Mammary epithelial cell (primary cell): ENCODE measurements around the gene CADM2.

Experiments
- CTCF ChIP-seq, 2 donors: IDR thresholded peaks in 1 of 2; conservative IDR thresholded peaks in 1 of 2; 2 replicates each; pipeline ENCODE4 v1.5.1; 2011 to 2012; ENCODE audit warnings: inconsistent platforms in 2 of 2, low read length in 2 of 2, mild to moderate bottlenecking in 2 of 2, control low read depth in 1 of 2, low read depth in 1 of 2; ENCODE audit not compliant: insufficient read depth in 1 of 2; ENCODE audit errors: extremely low read depth in 1 of 2
- EZH2 ChIP-seq: IDR thresholded peaks from 2 replicates; pipeline ENCODE4 v1.6.1; 2012; ENCODE audit warnings: low read length, inconsistent platforms, borderline replicate concordance

GRCh38 chr3:85288257-85288656 is 329.5 kb downstream of the CADM2 start:
- no peak for TF ChIP-seq CTCF (conservative IDR thresholded peaks at IDR 0.05 in 1 of 2, IDR thresholded peaks at IDR 0.05 in 1 of 2; ENCODE audit: extremely low read depth in 1 of 2, insufficient read depth in 1 of 2, low read depth in 1 of 2, low read length in 2 of 2)
- TF ChIP-seq EZH2, result no peak
